Fibroblast of mammary gland (primary cell): ENCODE results near the gene SWI5.

Source experiments
- DNase-seq: peaks from one replicate; pipeline ENCODE4 v3.0.0-alpha.2; 2010; ENCODE audit warnings: low read depth
- H3K4me3 ChIP-seq: 2 replicates; pipeline ENCODE4 v1.5.1; 2011; ENCODE audit warnings: low read depth, mild to moderate bottlenecking, low read length, moderate library complexity; ENCODE audit not compliant: control insufficient read depth
- TF ChIP-seq, protein P1 (sequence below): conservative IDR thresholded peaks from 2 replicates; pipeline ENCODE4 v1.5.1; 2011; ENCODE audit warnings: low read depth, low read length, inconsistent platforms; ENCODE audit not compliant: control insufficient read depth, insufficient read depth

The SWI5 gene

DNA sequence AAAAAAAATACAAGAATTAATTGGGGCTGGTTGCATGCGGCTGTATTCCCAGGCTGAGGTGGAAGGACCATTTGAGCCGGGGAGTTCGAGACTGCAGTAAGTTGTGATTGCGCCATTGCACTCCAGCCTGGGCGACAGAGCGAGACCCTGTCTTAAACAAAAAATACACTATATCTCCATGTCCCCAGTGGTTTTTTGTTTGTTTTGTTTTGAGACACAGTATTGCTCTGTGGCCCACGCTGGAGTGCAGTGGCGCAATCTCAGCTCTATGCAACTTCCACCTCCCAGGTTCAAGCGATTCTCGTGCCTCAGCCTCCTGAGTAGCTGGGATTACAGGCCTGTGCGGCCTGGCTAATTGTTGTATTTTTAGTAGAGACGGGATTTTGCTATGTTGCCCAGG is 47.7 kb downstream of the SWI5 start:
- peak overlapping the region; percentile 93 for H3K4me3 ChIP-seq
- TF ChIP-seq, protein P1, sequence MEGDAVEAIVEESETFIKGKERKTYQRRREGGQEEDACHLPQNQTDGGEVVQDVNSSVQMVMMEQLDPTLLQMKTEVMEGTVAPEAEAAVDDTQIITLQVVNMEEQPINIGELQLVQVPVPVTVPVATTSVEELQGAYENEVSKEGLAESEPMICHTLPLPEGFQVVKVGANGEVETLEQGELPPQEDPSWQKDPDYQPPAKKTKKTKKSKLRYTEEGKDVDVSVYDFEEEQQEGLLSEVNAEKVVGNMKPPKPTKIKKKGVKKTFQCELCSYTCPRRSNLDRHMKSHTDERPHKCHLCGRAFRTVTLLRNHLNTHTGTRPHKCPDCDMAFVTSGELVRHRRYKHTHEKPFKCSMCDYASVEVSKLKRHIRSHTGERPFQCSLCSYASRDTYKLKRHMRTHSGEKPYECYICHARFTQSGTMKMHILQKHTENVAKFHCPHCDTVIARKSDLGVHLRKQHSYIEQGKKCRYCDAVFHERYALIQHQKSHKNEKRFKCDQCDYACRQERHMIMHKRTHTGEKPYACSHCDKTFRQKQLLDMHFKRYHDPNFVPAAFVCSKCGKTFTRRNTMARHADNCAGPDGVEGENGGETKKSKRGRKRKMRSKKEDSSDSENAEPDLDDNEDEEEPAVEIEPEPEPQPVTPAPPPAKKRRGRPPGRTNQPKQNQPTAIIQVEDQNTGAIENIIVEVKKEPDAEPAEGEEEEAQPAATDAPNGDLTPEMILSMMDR = no peak
- no peak for DNase-seq

GRCh38 chr9:128324401-128324800 is 48.3 kb downstream of the SWI5 start:
- DNase-seq = no peak
- H3K4me3 ChIP-seq = no peak overlapping the region
- TF ChIP-seq, protein P1 = no peak

- no peak overlapping the region for H3K4me3 ChIP-seq
- TF ChIP-seq, protein P1 = no peak
- no peak for DNase-seq
Observed at GRCh38 chr9:128325629-128326028, 49.6 kb downstream of the SWI5 start.

- TF ChIP-seq, protein P1 = no peak
- DNase-seq = no peak
- no peak overlapping the region for H3K4me3 ChIP-seq
Observed at GRCh38 chr9:128333451-128333869, 57.4 kb downstream of the SWI5 start.

DNA sequence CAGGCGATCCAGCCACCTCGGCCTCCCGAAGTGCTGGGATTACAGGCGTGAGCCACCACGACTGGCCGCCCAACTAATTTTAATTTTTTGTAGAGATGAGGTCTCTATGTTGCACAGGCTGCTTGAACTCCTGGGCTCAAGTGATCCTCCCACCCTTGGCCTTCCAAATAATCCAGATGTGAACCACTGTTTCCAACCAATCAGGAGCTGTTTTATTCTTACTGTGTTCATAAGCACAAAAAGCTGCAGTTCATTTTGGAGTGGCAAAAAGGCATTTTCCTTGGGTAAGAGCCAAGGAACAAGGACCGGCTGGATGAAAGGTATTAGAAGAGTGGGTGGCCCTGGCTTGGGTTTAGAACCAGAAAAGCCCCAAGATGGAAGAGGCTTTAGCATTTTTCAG is 59.1 kb downstream of the SWI5 start:
- TF ChIP-seq, protein P1 = no peak
- H3K4me3 ChIP-seq = no peak overlapping the region
- DNase-seq = no peak

GRCh38 chr9:128335914-128336313 is 59.8 kb downstream of the SWI5 start:
- H3K4me3 ChIP-seq = no peak overlapping the region
- TF ChIP-seq, protein P1 = no peak
- DNase-seq = no peak

DNA sequence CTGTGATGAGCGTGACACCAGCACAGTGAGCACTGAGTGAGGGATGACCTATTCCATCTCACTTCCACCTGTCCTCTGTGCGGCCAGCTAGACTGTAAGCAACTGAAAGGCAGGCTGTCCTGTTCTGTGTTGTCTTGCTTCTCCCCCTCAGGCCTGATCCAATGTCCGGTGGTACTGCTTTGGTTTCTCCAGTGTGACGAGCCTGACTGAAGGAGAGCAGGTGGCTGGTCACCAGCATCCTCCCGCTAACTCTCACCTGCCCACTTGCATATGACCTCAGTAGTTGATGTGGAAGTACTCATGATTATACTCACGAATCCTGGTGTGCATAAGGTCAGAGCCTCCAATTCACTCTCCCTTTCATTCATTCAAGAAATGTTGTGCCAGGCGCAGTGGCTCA is 61.9 kb downstream of the SWI5 start:
- TF ChIP-seq, protein P1 = no peak
- no peak for DNase-seq

More for the DNA sequence above, 61.9 kb downstream of the SWI5 start:
- no peak overlapping the region for H3K4me3 ChIP-seq
